Measurements from ENCODE around the gene TNFRSF1B.

TNFRSF1B gene

GRCh38 chr1:12176298-12177118 is 9.7 kb downstream of the TNFRSF1B start:
- DNase-seq: no peak

DNA sequence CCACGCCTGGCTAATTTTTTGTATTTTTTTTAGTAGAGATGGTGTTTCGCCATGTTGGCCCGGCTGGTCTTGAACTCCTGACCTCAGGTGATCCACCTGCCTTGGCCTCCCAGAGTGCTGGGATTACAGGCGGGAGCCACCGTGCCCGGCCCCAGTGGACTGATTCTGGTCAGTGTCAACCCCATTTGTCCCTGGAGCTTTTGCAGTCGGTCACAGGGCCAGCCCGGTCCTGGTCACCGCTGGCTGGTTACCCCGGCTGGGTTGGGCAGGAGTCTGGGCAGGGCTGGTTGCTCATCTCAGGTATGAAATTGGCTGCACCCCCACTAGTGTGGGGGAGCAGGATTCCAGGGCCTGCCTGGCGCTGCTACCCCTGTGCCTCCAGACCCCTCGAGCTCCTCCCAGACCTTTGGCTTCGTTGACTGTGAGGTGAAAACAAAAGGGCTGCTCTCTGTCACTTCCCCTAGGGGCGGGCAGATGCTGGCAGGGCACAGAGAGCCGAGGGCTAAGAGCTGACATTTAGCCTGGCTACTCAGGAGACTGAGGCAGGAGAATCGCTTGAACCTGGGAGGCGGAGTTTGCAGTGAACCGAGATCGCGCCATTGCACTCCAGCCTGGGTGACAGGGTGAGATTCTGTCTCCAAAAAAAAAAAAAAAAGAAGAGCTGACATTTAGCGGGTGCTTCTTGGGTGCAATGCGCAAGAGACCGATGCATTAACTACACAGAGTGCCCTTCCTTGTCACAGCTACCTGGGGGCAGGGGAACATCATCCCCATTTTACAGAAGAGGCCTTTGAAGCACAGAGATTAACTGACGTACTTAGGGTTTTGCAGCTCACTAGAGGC is 10.6 kb downstream of the TNFRSF1B start:
- DNase-seq: no peak

DNA sequence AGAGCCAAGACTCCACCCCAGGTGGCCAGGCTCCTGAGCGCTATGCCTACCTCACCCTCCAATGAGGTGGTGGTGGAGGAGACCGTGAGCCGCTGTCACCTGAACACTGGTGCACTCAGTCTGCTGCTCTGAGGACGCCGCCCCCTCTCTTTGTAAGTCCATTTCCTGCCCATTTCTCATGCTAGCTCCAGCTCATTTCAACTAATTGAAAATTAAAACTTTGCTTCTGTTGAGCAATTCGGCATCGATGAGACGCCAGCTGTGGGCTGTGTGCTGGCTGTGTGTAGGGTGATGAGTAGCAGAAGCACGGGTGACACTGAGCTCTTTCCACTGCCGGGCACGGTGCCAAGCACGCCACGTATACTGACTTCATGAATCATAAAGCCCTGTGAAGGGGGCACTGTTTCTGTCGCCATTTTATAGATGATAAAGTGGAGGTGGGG is 11.2 kb downstream of the TNFRSF1B start:
- no peak for DNase-seq

DNA sequence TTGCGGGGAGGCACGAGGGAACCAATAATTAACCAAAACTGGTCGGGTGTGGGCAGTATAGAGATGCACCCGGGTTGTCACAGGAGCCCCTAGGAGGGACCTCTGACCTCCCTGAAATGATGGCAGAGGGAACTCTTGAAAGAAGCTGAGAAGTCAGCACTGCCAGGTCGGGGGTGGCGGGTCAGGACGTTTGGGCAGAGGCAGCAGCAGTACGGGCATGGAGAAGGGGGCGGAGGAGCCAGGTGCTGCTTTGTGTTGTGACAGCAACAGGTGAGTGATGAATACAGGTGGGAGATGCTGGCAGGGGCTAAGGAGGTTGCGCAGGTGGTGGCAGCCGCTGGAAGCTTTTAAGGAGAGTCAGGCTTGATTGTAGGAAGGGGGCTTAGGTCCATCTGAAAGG is 11.7 kb downstream of the TNFRSF1B start:
- DNase-seq: no peak

DNA sequence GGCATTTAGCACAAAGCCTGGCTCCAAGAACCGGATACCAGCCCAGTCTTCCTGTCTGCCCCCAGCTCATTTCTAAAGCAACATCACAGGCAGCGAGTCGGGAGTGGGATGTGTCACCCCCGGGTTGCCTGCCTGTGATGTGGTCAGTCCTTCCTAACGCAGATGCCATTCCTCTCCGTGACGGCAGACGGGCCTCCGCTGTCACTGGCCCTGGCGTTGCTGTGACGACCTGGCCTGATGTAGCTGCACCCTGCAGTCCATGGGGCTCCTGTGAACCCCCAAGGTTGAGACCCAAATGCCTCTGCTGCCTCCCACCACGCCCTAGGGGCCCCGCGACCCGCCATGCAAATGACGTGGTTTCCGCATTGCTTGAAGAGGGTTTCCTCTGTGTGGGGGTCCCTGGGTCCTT is 12.3 kb downstream of the TNFRSF1B start:
- no peak for DNase-seq

DNA sequence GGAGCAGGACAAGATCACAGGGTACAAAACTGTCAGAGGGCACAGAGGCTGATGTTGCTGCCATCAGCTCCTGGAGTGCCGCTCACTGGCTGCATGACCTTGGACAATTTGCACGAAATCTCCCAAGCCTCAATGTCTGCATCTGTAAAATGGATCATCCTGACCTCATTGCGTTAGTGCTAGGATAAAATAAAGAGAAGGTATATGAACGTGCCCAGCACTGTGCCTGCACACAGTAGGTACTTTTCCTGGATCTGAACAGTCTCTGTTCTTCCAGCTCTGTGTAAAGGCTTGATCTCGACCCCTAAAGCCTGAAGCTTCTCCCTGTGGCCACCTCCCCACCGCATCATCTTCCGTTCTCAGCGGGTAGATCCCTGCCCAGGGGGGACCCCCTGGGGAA is 12.9 kb downstream of the TNFRSF1B start:
- DNase-seq: no peak

DNA sequence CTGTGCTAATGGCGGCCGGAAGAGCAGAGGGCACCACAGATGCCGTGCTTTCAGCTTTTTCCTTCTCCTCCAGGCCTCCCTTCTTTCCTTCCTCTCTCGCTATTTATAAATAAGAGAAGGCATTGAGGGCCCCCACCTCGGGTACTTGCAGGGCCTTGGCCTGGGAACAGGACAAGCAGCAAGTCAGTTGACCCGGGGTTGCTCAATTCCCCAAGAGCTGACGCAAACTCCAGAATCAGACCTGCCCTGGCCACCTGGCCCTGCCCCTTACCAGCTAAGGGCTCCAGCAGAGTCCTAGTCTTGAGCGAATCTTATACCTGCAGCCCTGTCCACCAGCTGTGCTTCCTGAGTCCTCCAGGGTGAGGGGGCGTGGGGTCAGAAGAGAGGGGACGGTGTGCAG is 13.5 kb downstream of the TNFRSF1B start:
- no peak for DNase-seq

GRCh38 chr1:12180903-12181302 is 14.1 kb downstream of the TNFRSF1B start:
- DNase-seq: no peak

GRCh38 chr1:12181568-12181967 is 14.8 kb downstream of the TNFRSF1B start:
- no peak for DNase-seq

- no peak for DNase-seq
Observed at GRCh38 chr1:12182410-12182984, 15.7 kb downstream of the TNFRSF1B start.

GRCh38 chr1:12183095-12183794 is 16.5 kb downstream of the TNFRSF1B start:
- no peak for DNase-seq

GRCh38 chr1:12184008-12184681 is 17.4 kb downstream of the TNFRSF1B start:
- no peak for DNase-seq

- no peak for DNase-seq
Observed at GRCh38 chr1:12185036-12185917, 18.5 kb downstream of the TNFRSF1B start.

DNA sequence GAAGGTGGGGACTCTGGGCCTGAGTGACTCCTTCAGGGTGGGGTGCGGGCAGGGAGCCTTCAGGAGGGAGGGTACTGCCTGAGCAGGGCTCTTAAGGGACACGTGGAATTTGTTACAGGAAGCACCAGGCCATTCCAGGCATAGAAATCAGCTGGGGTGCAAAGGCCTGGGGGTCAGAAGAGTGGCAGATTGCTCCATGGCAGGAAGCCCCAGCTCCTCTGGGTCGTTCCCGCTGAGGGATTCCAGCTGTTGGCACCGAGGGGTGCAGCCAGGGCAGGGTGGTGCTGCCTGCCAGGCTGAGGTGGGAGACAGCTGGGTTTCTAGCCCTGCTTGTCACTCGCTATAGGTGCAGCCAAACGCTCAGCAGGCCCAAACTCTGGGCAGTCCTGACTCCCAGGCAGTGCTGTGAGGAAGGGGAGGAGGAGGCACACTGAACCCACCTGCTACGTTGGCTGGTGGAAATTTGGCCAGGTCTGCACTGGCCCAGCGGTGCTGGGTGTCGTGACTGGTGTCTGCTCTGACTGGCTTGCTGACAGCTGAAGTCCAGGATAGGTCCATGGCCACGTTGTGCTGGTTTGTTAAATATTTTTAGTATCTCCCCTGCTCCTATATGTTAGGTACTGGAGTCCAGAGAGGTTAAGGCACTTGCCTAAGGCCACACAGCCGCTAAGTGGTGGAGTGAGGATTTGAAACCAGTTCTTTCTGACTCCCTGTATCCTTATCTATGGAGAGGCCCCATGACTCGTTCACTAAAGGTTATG is 19.3 kb downstream of the TNFRSF1B start:
- DNase-seq: no peak

GRCh38 chr1:12186679-12186985 is 19.8 kb downstream of the TNFRSF1B start:
- no peak for DNase-seq

DNA sequence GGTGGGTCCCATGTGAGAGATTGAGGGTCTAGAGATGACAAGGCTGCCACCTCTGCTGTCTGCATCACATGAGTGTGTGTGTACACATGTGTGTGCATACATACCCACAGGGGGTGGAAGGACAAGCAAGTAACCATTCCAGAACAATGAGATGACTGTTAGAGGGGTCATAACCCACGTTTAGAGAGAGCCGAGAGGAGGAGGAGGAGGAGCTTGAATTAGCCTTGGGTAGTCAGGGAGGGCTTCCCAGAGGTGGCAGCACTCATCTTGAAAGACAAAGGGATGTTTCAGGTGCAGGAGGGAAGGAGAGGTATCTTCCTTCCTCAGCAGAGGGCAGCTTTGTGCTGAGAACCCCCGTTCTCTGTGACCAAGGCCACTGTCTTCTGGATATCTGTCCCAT is 21.3 kb downstream of the TNFRSF1B start:
- no peak for DNase-seq

DNA sequence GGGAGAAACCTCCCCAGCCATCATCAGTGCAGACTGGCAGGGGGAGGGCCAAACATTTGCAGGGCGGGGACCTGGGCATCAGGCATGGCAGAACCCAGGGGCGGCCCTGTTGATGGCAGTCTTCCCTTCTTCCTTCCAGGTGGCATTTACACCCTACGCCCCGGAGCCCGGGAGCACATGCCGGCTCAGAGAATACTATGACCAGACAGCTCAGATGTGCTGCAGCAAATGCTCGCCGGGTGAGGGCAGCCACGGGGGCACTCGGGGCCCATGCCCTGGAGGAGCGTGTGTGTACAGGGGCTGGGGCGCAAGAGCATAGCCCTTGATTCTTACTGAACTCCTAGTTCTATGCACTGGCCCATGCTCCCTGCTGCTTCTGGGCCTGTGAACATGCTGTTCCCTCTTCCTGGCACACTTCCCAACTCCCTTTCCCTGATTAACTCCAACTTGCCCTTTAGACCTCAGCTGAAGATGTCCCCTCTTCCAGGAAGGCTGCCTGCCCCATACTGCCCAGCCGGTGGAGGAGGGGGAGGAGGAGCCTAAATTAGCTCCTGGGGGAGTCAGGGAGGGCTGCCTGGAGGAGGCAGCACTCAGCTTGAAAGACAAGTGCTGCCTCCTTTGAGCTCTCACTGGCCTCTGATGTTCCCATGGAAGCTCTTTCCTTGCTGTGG is 22.0 kb downstream of the TNFRSF1B start:
- DNase-seq: no peak

- DNase-seq: no peak
Observed at GRCh38 chr1:12189328-12189682, 22.5 kb downstream of the TNFRSF1B start.

GRCh38 chr1:12191242-12192032 is 24.6 kb downstream of the TNFRSF1B start:
- DNase-seq: no peak
